Ishikawa (cell line): Measurements from ENCODE around the gene C1orf50.
A peak's percentile ranks its signal among the peaks of the same experiment; 100 is the strongest.

ENCODE experiments used
- CEBPB ChIP-seq: IDR thresholded peaks from 2 replicates; pipeline ENCODE4 v1.6.1; 2012
- CREB1 ChIP-seq: IDR thresholded peaks from 2 replicates; pipeline ENCODE4 v1.6.1; 2012; ENCODE audit warnings: low read depth
- EGR1 ChIP-seq: IDR thresholded peaks from 2 replicates; pipeline ENCODE4 v1.6.1; 2012
- EP300 ChIP-seq: IDR thresholded peaks from 2 replicates; pipeline ENCODE4 v1.6.1; 2012; ENCODE audit warnings: borderline replicate concordance
- FOXM1 ChIP-seq: IDR thresholded peaks from 2 replicates; pipeline ENCODE4 v1.6.1; 2012; ENCODE audit warnings: low read depth, borderline replicate concordance
- MAX ChIP-seq: IDR thresholded peaks from 2 replicates; pipeline ENCODE4 v1.6.1; 2012
- NFIC ChIP-seq: IDR thresholded peaks from 2 replicates; pipeline ENCODE4 v1.6.1; 2012
- RAD21 ChIP-seq: IDR thresholded peaks from 2 replicates; pipeline ENCODE4 v1.6.1; 2012; ENCODE audit warnings: low read depth
- REST ChIP-seq: IDR thresholded peaks from 2 replicates; pipeline ENCODE4 v1.6.1; 2012; ENCODE audit warnings: low read depth, mild to moderate bottlenecking
- TAF1 ChIP-seq: IDR thresholded peaks from 2 replicates; pipeline ENCODE4 v1.6.1; 2012; ENCODE audit warnings: low read depth, mild to moderate bottlenecking
- TCF12 ChIP-seq: IDR thresholded peaks from 2 replicates; pipeline ENCODE4 v1.6.1; 2012; ENCODE audit warnings: low read depth
- TEAD4 ChIP-seq: IDR thresholded peaks from 2 replicates; pipeline ENCODE4 v1.6.1; 2012
- USF1 ChIP-seq: IDR thresholded peaks from 2 replicates; pipeline ENCODE4 v1.6.1; 2012
- YY1 ChIP-seq: IDR thresholded peaks from 2 replicates; pipeline ENCODE4 v1.6.1; 2012; ENCODE audit warnings: low read depth
- ZBTB7A ChIP-seq: IDR thresholded peaks from 2 replicates; pipeline ENCODE4 v1.6.1; 2012; ENCODE audit warnings: low read depth

Gene C1orf50

GRCh38 chr1:42766741-42767509, at the start of gene C1orf50, which contains the start of gene P3H1:
TSS of gene C1orf50 (plus strand) at chr1:42767249. CDS start at chr1:42767312, 63 bp downstream.
TSS of gene P3H1 (minus strand) at chr1:42767028. CDS start at chr1:42766971, 57 bp downstream.
- peak; percentile 21; the same call in 1 of the 2 replicates for TF ChIP-seq MAX
- TF ChIP-seq FOXM1 = no peak
- TF ChIP-seq REST = no peak
- peak; percentile 76 for TF ChIP-seq YY1
- TF ChIP-seq EGR1 = peak; percentile 65
- TF ChIP-seq RAD21 = no peak
- no peak; the same call in 1 of the 2 replicates for TF ChIP-seq ZBTB7A
- TF ChIP-seq TCF12 = peak; percentile 33; the same call in 1 of the 2 replicates
- TF ChIP-seq CREB1 = no peak
- TF ChIP-seq TAF1 = peak; percentile 81
- no peak for TF ChIP-seq EP300
- no peak for TF ChIP-seq TEAD4
- no peak for TF ChIP-seq CEBPB
- TF ChIP-seq NFIC = no peak
- TF ChIP-seq USF1 = no peak

GRCh38 chr1:42720868-42721267, 46.2 kb upstream of the C1orf50 start:
- TF ChIP-seq REST (no peak), TCF12 (no peak), EP300 (no peak), TEAD4 (no peak), YY1 (no peak), USF1 (no peak), FOXM1 (no peak), TAF1 (no peak), RAD21 (no peak), ZBTB7A (no peak), NFIC (no peak), CEBPB (no peak), MAX (no peak), CREB1 (no peak), EGR1 (no peak)

- TF ChIP-seq RAD21 (no peak), ZBTB7A (no peak), FOXM1 (no peak), NFIC (no peak), EP300 (no peak), YY1 (no peak)
These were observed 45.1 kb upstream of the C1orf50 start for GRCh38 chr1:42721926-42722325.

GRCh38 chr1:42723511-42723910, 43.5 kb upstream of the C1orf50 start:
- TF ChIP-seq REST (no peak), USF1 (no peak), TEAD4 (no peak), TAF1 (no peak), EP300 (no peak), EGR1 (no peak), MAX (no peak), CREB1 (no peak), FOXM1 (no peak), RAD21 (no peak)
